K562 (cell line): ENCODE results near the gene FUT9.

Source experiments
- CEBPB ChIP-seq: fragments of 450-650 bp; IDR thresholded peaks from 2 replicates; pipeline ENCODE4 v1.6.1; 2016; ENCODE audit warnings: missing genetic modification characterization, missing compliant biosample characterization
- EHMT2 ChIP-seq: fragments of 450-650 bp; IDR thresholded peaks from 2 replicates; pipeline ENCODE4 v1.6.1; 2018; ENCODE audit warnings: antibody characterized with exemption
- GABPA ChIP-seq: fragments of 200-800 bp; sonication (Bioruptor generic); conservative IDR thresholded peaks from 2 replicates; pipeline ENCODE4 v1.6.1; 2016; ENCODE audit warnings: low read depth, missing genetic modification characterization, missing compliant biosample characterization
- JUN ChIP-seq, 2 experiments: sonication (generic) in 1 of 2; formaldehyde crosslinking in 1 of 2; IDR thresholded peaks; 2 replicates each; pipeline versions ENCODE4 v1.6.1 to v1.8.0; 2012 to 2022; ENCODE audit warnings: borderline replicate concordance in 2 of 2, mild to moderate bottlenecking in 2 of 2, improper control_type of control experiment in 1 of 2, low read depth in 1 of 2, low read length in 1 of 2, missing genetic modification reagents in 1 of 2
- LARP7 ChIP-seq: fragments of 450-650 bp; IDR thresholded peaks from 2 replicates; pipeline ENCODE4 v1.6.1; 2016
- MTA3 ChIP-seq: fragments of 450-650 bp; formaldehyde crosslinking; IDR thresholded peaks from 2 replicates; pipeline ENCODE4 v1.6.1; 2017; ENCODE audit warnings: mild to moderate bottlenecking, borderline replicate concordance
- NFIC ChIP-seq: fragments of 450-650 bp; IDR thresholded peaks from 2 replicates; pipeline ENCODE4 v1.6.1; 2017; ENCODE audit warnings: mild to moderate bottlenecking, inconsistent platforms
- PHB2 ChIP-seq: fragments of 450-650 bp; IDR thresholded peaks from 2 replicates; pipeline ENCODE4 v1.6.1; 2017; ENCODE audit warnings: low read depth
- PHF8 ChIP-seq: fragments of 200-600 bp; sonication (generic); IDR thresholded peaks from 2 replicates; pipeline ENCODE4 v1.6.1; 2012; ENCODE audit warnings: mixed run types, mild to moderate bottlenecking, inconsistent platforms, low read length, moderate library complexity, borderline replicate concordance
- POLR2A ChIP-seq: fragments of 450-650 bp; conservative IDR thresholded peaks from 2 replicates; pipeline ENCODE4 v1.6.1; 2016
- SMARCE1 ChIP-seq: fragments of 450-650 bp; IDR thresholded peaks from 2 replicates; pipeline ENCODE4 v1.7.1; 2016; ENCODE audit warnings: mild to moderate bottlenecking
- SPI1 ChIP-seq: IDR thresholded peaks from 2 replicates; pipeline ENCODE4 v1.6.1; 2011; ENCODE audit warnings: low read depth, low read length, control low read depth, borderline replicate concordance
- SRF ChIP-seq, 2 experiments: fragments of 250-450, 450-650 bp in 1 of 2; sonication (Bioruptor Pico) in 1 of 2; sonication (generic) in 1 of 2; formaldehyde crosslinking; IDR thresholded peaks; 2 replicates each; pipeline versions ENCODE4 v1.5.0 to v1.5.1; 2020 to 2022; ENCODE audit warnings: mild to moderate bottlenecking in 1 of 2, missing genetic modification reagents in 1 of 2

GRCh38 chr6:96075826-96076225 lies 60.1 kb downstream of the FUT9 start:
- TF ChIP-seq EHMT2 (no peak), NFIC (no peak), POLR2A (no peak), SMARCE1 (no peak), CEBPB (tag) (no peak), JUN (IDR thresholded peaks at IDR 0.05; ENCODE audit: borderline replicate concordance, low read depth, low read length) (no peak), JUN (CRISPR knock-in tag; IDR thresholded peaks at IDR 0.05; ENCODE audit: borderline replicate concordance) (no peak), SPI1 (no peak), MTA3 (no peak), SRF (CRISPR knock-in tag; IDR thresholded peaks at IDR 0.05) (no peak), LARP7 (no peak), PHF8 (no peak), PHB2 (no peak), GABPA (tag) (no peak)
